NCI-H524 (cell line): ENCODE measurements around the gene NKIRAS1.
"Not testable (repeated sequence)": the region's sequence is repeated elsewhere in the genome, so short reads cannot be mapped to it uniquely, and the experiment has no call there.

Experiments
- DNase-seq, 2 experiments: peaks; one replicate each; lab custom pipeline; 2025; lab: John Stamatoyannopoulos, UW

Gene NKIRAS1

GRCh38 chr3:23940775-23941174 is 24.0 kb upstream of the NKIRAS1 start:
- no peak for DNase-seq

GRCh38 chr3:23938688-23939087 is 21.9 kb upstream of the NKIRAS1 start:
- DNase-seq = no peak

GRCh38 chr3:23937296-23937695 is 20.5 kb upstream of the NKIRAS1 start:
- no peak for DNase-seq

DNA sequence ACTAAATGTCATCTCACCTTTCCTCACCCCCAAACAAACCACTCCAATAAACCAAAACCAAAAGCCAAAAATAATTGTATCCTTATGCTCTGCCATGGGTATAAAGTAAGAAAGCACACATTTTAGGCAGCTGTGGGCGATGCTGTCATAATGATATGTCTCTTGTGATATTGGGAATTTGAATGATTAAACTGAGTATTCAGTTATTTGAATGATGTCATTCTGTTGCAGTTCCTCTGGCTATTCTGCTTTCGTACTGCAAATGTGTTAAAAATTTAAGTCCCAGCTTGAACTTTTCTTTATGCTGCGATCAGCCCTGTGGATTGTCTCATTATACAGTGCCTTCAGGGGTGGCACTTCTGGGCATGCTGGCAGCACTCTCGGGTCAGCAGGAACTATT is 17.5 kb upstream of the NKIRAS1 start:
- DNase-seq = no peak

DNA sequence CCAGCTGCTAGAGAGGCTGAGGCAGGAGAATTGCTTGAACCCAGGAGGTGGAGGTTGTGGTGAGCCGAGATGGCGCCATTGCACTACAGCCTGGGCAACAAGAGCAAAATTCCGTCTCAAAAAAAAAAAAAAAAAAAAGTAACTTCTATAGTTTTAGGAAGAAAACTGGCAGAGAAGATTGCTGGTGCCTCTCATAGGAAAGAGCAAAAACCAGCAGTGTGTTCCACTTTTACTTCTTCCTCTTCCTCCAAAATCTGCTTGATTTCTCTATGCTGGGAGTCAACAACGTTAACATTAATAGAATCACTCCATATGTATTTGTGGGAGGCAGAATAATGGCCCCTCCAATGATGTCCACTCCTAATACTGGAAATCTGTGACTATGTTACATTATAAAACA is 15.8 kb upstream of the NKIRAS1 start:
- DNase-seq = no peak

DNA sequence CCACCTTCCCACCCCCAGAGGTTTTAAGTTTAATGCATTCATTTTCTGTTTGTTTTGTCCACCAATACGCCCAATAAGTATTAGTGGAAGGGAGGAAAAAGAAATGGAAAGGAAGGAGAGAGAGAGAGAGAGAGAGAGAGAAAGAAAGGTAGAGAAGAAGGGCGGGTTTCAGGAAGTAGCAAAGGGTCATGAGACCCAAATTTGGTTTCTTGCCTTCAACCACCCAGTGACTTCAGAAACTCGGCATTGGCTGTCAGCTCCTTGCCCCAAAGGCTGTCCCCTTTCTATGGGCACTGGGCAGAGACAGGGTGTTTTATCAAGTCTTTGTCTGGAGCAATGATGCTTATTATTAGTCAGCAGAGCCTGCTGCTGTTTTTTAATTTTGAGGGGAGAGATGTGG is 14.8 kb upstream of the NKIRAS1 start:
- no peak for DNase-seq

GRCh38 chr3:23928524-23928923 is 11.7 kb upstream of the NKIRAS1 start:
- no peak for DNase-seq

GRCh38 chr3:23926736-23927135 is 9.9 kb upstream of the NKIRAS1 start:
- no peak for DNase-seq

- DNase-seq = no peak
These were observed 9.5 kb upstream of the NKIRAS1 start for GRCh38 chr3:23926246-23926645.

DNA sequence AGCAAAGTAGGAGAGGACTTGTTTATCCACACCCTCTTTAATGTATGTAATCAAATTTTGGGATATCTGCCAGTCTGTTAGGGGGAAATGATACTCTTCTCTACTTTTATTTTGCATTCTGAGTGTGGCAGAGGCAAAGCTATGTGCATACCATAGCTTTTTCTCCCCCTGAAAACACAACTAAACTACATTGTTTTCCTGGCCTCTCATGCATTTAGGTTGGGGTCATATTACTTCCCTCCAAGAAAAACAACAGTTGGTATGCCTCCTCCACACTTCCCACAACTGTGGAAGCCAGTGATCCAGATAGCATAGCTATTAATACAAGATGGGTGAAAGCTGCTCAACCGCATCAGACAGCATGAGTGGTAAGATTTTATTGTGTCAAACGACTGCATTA is 7.0 kb upstream of the NKIRAS1 start:
- peak; percentile 36 to 73 for DNase-seq

- DNase-seq = peak in 1 of 2 experiments; percentile 15
These were observed 4.3 kb upstream of the NKIRAS1 start for GRCh38 chr3:23921052-23921511.

- DNase-seq = no peak
These were observed 3.4 kb upstream of the NKIRAS1 start for GRCh38 chr3:23920151-23920655.

DNA sequence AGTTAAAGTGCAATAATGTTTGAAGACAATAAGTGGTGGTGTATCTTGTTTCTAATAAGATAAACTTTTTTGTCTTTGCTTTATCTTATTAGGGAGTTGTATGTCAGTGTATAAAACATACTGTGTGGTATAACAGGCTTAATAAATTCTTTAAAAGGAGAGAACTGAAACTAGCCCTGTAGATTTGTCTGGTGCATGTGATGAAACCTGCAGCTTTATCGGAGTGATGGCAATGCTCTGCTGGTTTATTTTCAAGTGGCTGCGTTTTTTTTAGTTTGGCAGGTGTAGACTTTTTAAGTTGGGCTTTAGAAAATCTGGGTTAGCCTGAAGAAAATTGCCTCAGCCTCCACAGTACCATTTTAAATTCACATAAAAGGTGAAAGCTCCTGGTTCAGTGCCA is 2.8 kb upstream of the NKIRAS1 start:
- DNase-seq = no peak

DNA sequence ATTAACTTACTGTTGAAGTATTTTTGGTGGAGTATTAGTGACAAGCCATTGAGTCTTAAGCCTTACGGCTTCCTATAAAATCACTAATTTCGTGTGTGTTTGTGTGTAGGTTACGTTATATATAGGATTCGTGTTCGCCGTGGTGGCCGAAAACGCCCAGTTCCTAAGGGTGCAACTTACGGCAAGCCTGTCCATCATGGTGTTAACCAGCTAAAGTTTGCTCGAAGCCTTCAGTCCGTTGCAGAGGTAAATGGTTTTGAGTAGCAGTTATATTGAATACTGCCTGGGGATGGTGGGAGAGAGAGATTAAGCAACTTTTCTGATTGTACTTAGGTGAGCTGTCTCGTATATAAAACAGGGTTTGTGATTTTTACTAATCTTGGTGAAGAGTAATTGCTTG is 1.5 kb upstream of the NKIRAS1 start:
- DNase-seq = not testable (repeated sequence)

DNA sequence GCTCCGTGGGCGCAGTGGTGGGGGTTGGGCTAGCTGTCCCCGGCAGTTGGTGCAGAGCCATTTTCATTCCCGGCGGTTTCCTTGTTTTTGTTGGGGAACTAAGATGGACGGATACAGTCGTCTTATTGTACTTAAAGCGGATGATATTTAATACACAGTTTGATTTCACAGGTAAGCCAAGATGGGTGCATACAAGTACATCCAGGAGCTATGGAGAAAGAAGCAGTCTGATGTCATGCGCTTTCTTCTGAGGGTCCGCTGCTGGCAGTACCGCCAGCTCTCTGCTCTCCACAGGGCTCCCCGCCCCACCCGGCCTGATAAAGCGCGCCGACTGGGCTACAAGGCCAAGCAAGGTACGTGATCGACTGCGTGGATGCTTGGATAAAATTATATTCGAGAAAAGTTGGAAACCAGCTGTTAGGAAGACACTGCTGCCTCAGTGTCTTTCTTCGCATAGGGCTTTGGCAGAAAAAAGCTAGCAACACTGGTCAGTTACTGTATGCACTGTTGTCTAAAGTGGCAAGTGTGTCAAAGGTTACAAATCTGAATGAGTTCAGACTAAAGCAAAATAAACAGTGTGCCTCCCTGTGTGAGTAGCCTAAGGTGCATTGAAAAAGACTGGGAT is 1.0 kb upstream of the NKIRAS1 start:
- DNase-seq = peak in 1 of 2 experiments; percentile 42

- DNase-seq = peak in 1 of 2 experiments; percentile 45
These were observed 471 bp downstream of the NKIRAS1 start for GRCh38 chr3:23916152-23916885.

DNA sequence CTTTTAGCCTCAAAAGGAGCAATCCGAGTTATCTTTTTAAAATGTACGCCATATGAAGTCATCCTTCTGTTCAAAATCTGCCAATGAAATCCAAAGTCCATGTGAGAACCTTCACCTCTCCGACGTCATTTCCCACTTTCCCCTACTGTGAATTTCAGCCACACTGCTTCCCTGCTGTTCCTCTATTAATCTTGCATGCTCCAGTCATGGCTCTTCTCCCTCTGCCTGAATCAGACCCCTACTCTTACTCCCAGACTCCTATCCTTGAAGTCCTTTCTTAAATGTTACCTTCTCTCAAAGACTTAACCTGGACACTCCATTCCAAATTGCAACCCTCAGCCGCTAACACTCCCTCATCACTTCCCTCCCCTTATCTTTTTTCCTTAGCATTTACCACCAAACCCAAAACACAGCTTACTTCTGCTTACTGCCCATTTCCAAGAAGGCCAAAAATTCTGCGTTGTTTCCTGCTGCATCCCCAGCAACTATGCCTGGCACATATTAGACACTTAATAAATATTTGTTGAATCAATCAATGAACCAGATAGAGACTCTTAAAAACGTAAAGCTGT is 1.2 kb downstream of the NKIRAS1 start:
- DNase-seq = peak in 1 of 2 experiments; percentile 46

DNA sequence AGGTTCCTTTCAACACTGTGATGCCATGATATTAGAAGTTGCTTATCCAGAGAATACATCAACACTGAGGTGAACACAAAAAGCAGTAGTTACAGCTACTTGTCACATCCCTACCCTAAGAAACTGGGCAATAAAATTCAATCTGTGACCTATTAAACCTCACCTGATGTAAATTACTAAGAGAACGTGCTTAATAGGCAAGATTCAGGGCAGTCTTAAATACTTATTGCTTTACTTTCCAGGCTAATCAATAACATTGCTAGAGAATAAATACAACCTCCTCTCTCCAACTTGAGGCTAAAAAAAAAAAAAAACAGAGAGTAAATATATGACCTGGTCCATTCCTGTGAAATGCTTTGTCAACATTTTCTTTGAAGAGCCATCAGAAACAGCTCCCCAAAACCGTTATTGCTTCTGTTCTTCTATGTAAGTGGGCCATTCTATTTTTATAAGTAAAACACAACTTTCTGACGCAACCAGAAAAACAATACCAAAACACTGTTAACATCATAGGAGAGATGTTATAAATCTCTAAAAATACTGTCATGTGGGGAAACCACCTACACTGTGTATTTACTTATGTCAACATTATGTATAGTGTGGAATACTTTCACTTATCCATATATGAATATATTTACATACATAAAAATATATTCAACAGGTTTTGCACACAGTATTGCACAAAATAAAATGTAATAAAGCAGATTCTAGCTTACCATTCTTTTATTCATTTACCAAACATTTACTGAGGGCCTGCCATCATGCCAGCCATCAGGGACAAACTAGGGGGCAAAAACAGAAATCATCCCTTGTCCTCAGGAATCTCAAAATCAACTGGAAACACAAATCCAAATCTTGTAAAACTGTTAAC is 2.7 kb downstream of the NKIRAS1 start:
- no peak for DNase-seq

DNA sequence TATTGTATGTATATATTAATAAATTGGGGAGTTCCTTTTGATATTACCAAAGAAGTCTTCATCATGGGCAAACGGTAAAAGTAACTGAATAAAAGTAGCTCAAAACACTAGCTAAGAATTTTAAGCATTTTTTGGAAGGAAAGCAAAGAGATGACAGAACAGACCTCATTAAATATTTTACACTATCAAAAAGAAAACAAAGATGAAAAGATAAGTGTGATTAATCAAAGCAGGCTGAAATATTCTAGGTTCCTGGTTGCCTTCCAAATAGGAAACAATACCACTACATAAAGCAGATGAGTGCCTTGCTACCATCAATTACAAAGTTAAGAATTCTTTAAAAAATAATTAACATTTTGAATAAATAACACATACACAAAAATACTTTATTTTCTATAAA is 3.6 kb downstream of the NKIRAS1 start:
- no peak for DNase-seq

DNA sequence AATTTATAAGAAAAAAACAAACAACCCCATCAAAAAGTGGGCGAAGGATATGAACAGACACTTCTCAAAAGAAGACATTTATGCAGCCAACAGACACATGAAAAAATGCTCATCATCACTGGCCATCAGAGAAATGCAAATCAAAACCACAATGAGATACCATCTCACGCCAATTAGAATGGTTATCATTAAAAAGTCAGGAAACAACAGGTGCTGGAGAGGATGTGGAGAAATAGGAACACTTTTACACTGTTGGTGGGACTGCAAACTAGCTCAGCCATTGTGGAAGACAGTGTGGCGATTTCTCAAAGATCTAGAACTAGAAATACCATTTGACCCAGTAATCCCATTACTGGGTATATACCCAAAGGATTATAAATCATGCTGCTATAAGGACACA is 4.5 kb downstream of the NKIRAS1 start:
- DNase-seq = not testable (repeated sequence)

DNA sequence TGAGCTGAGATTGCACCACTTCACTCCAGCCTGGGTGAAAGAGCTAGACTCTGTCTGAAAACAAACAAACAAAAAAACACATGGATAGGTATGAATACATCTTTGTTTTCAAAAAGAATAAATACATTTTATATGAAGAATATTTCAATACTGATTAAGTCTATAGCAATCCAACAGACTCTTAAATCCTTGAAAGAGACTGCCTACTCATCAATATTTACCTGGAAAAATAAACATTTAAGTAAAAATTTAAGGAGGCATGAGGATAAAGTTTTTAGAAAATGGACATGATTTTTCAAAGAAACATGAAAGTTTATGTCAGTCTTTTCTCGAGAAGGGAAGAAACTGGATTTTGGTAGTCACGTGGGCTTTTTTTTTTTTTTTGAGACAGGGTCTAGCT is 5.4 kb downstream of the NKIRAS1 start:
- no peak for DNase-seq

GRCh38 chr3:23909341-23909740 is 7.4 kb downstream of the NKIRAS1 start:
- DNase-seq = no peak
